ENCODE data around the gene EXOSC9. TPM values are rescaled to one million over a fixed set of nuclear protein-coding genes. Genes with fewer than 3 reads are reported as not detected.

EXOSC9 gene
- total and polyA plus RNA-seq, 4 donors, result 9.1 to 17.7 (median 16.8) TPM

DNA sequence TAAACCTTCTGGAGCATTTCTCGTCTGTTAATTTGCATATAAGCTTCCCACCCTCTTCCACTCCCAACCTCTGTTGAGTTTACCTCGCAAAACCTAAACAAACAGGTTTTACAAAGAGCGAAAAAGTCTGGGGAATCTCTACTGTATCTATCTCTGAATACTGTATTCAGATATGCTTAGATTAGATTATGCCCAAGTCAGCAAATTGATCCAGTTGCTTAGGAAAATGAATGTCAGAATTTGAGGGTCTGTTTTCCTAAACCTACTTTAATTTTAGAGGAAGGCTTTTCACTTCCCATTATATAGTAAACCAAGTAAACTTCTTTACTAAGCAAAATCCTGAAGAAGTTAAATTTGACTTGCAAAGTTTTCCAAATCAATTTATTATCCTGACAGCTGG lies 15.9 kb downstream of the EXOSC9 start:
- WGBS, 2 donors, result 87 to 92% methylated on average over 3 of the region's 3 CpGs
- Histone ChIP-seq H3K9me3 (ENCODE audit: control insufficient read depth, low read length) (no peaks in the 10 kb centered on the region), H3K4me3 (ENCODE audit: low read length in 2 of 2) (no peak overlapping the region), H3K27me3 (ENCODE audit: control insufficient read depth in 1 of 2, insufficient read depth in 2 of 2, low read length in 1 of 2) (no peaks in the 10 kb centered on the region), H3K27ac (ENCODE audit: low read depth in 1 of 2, low read length in 2 of 2) (no peak overlapping the region), H3K4me1 (ENCODE audit: control insufficient read depth in 1 of 2, insufficient read depth in 2 of 2, low read length in 2 of 2) (no peaks in the 10 kb centered on the region), H3K36me3 (ENCODE audit: control insufficient read depth in 1 of 2, insufficient read depth in 2 of 2, low read length in 1 of 2) (peaks cover 4% of the 10 kb centered on the region in 2 donors)
- DNase-seq (no peak), ATAC-seq (ENCODE audit: low FRiP score) (no peak)
- intact Hi-C loops (cut with DNase I), result no loop called here

DNA sequence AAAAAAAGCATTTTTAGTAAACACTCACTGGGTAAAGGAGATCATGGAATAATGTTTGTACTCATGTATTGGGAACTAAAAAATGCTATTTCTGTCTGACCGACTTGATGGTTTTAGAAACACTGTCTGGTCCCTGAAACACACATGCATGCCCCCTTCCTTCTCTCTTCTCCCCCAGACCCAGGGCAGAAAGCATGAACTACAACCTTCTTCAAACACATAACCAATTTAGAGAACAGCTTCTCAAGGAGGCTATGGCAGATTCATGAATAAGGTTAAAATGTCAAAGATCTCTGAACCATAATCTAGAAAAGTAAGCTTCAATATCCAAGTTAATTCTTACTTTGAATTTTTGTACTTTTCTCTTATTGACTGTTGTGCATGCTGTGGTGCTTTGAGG lies 16.6 kb downstream of the EXOSC9 start:
- H3K36me3 ChIP-seq (ENCODE audit: control insufficient read depth in 1 of 2, insufficient read depth in 2 of 2, low read length in 1 of 2), result peaks cover 0 to 4% of the 10 kb centered on the region in 2 donors
- no peak overlapping the region for H3K27ac ChIP-seq (ENCODE audit: low read depth in 1 of 2, low read length in 2 of 2)
- WGBS, 2 donors, result 70 to 81% methylated on average over 1 of the region's 1 CpG
- intact Hi-C loops (cut with DNase I), result no loop called here
- ATAC-seq (ENCODE audit: low FRiP score) (no peak), DNase-seq (no peak)
- no peaks in the 10 kb centered on the region for H3K4me1 ChIP-seq (ENCODE audit: control insufficient read depth in 1 of 2, insufficient read depth in 2 of 2, low read length in 2 of 2)
- H3K4me3 ChIP-seq (ENCODE audit: low read length in 2 of 2), result no peak overlapping the region
- no peaks in the 10 kb centered on the region for H3K27me3 ChIP-seq (ENCODE audit: control insufficient read depth in 1 of 2, insufficient read depth in 2 of 2, low read length in 1 of 2)
- H3K9me3 ChIP-seq (ENCODE audit: control insufficient read depth, low read length), result no peaks in the 10 kb centered on the region

DNA sequence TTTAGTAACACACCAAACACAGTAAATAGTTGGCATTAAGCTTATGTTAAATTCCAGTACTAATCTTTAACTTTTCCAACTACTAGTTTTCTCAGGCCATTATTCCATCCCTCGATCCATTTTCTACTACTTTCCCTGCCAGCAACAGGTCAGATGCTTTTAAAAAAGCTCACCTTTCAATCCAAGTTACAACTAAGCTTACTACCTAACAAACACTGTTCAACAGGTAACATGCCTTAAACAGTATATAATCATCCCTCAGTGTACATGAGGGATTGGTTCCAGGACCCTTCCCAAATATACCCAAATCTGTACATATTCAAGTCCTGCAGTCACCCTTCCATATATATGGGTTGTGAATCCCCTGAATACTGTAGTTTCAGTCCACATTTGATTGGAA lies 17.1 kb downstream of the EXOSC9 start:
- no peak for ATAC-seq (ENCODE audit: low FRiP score)
- intact Hi-C loops (cut with DNase I), result no loop called here
- 39 to 53% methylated on average over 1 of the region's 1 CpG for WGBS, 2 donors
- no peaks in the 10 kb centered on the region for H3K9me3 ChIP-seq (ENCODE audit: control insufficient read depth, low read length)
- no peaks in the 10 kb centered on the region for H3K4me1 ChIP-seq (ENCODE audit: control insufficient read depth in 1 of 2, insufficient read depth in 2 of 2, low read length in 2 of 2)
- peaks cover 0 to 4% of the 10 kb centered on the region in 2 donors for H3K36me3 ChIP-seq (ENCODE audit: control insufficient read depth in 1 of 2, insufficient read depth in 2 of 2, low read length in 1 of 2)
- H3K4me3 ChIP-seq (ENCODE audit: low read length in 2 of 2), result no peak overlapping the region
- DNase-seq, result no peak
- H3K27me3 ChIP-seq (ENCODE audit: control insufficient read depth in 1 of 2, insufficient read depth in 2 of 2, low read length in 1 of 2), result no peaks in the 10 kb centered on the region
- no peak overlapping the region for H3K27ac ChIP-seq (ENCODE audit: low read depth in 1 of 2, low read length in 2 of 2)

DNA sequence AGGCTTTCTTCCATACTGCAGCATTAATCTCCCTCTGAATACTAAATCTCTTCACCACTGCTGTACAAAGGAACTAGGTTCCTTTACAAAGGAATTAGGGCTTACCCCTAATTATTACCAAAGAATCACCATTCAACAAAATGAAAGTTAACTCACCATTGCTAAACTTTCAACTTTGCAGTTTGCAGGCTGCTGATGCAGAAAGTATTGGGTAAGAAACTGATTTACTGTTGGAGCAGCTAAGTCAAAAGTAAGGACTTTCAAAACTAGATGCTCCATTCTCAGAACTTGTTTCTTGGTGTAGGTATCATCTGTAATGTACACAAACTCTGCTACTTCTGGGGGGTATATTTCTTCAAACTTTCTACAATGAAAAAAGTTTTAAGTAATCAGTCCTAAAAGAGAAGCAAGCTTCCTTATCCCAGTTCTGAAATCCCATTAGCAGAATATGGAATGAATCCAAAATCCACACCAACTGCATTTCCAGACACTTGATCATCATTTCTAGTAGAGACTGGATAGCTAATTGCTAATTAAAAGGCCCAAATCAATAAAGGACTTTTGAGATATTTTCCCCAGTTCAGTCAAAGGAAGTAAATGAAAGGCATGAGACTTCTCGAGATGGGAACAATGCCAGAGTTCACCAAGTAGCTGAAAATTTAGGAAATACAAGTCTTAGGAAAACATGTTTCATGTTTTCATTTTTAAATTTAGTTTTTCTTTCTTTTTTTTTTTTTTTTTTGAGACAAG lies 18.3 kb downstream of the EXOSC9 start:
- H3K27ac ChIP-seq (ENCODE audit: low read depth in 1 of 2, low read length in 2 of 2), result peak overlapping the region in 1 of 2 donors; percentile 43
- no peaks in the 10 kb centered on the region for H3K9me3 ChIP-seq (ENCODE audit: control insufficient read depth, low read length)
- peaks cover 0 to 4% of the 10 kb centered on the region in 2 donors for H3K36me3 ChIP-seq (ENCODE audit: control insufficient read depth in 1 of 2, insufficient read depth in 2 of 2, low read length in 1 of 2)
- intact Hi-C loops (cut with DNase I), result no loop called here
- DNase-seq (no peak), ATAC-seq (ENCODE audit: low FRiP score) (no peak)
- 10 to 20% methylated on average over 1 of the region's 1 CpG for WGBS, 2 donors
- no peaks in the 10 kb centered on the region for H3K27me3 ChIP-seq (ENCODE audit: control insufficient read depth in 1 of 2, insufficient read depth in 2 of 2, low read length in 1 of 2)
- no peaks in the 10 kb centered on the region for H3K4me1 ChIP-seq (ENCODE audit: control insufficient read depth in 1 of 2, insufficient read depth in 2 of 2, low read length in 2 of 2)
- H3K4me3 ChIP-seq (ENCODE audit: low read length in 2 of 2), result no peak overlapping the region

DNA sequence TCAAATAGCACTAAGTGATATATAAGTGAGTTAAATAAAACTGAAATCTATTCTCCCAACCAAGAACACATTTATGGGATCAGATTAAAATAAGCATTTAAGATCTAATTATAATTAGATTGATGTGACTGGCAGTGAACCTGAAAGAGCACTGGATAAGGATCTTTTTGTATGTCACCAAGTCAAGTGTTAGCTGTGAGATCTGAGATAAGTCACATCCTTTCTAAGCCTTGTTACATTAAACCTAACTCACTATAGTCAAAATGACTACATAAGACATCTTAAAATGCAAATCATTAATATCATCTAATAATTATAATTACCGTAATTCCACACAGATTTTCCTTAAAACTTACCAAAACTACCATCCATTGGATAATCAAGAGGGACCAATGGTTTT lies 20.9 kb downstream of the EXOSC9 start:
- H3K27me3 ChIP-seq (ENCODE audit: control insufficient read depth in 1 of 2, insufficient read depth in 2 of 2, low read length in 1 of 2), result no peaks in the 10 kb centered on the region
- ATAC-seq (ENCODE audit: low FRiP score), result no peak
- no peaks in the 10 kb centered on the region for H3K4me1 ChIP-seq (ENCODE audit: control insufficient read depth in 1 of 2, insufficient read depth in 2 of 2, low read length in 2 of 2)
- intact Hi-C loops (cut with DNase I), result loop anchor here in 1 of 2 donors (5.0 kb wide), 1 partner anchor 45 kb away; no protein-coding TSS in a partner anchor
- no peak overlapping the region for H3K27ac ChIP-seq (ENCODE audit: low read depth in 1 of 2, low read length in 2 of 2)
- 68 to 82% methylated on average over 1 of the region's 1 CpG for WGBS, 2 donors
- DNase-seq, result no peak
- H3K36me3 ChIP-seq (ENCODE audit: control insufficient read depth in 1 of 2, insufficient read depth in 2 of 2, low read length in 1 of 2), result peaks cover 0 to 2% of the 10 kb centered on the region in 2 donors
- no peaks in the 10 kb centered on the region for H3K9me3 ChIP-seq (ENCODE audit: control insufficient read depth, low read length)
- H3K4me3 ChIP-seq (ENCODE audit: low read length in 2 of 2), result no peak overlapping the region

DNA sequence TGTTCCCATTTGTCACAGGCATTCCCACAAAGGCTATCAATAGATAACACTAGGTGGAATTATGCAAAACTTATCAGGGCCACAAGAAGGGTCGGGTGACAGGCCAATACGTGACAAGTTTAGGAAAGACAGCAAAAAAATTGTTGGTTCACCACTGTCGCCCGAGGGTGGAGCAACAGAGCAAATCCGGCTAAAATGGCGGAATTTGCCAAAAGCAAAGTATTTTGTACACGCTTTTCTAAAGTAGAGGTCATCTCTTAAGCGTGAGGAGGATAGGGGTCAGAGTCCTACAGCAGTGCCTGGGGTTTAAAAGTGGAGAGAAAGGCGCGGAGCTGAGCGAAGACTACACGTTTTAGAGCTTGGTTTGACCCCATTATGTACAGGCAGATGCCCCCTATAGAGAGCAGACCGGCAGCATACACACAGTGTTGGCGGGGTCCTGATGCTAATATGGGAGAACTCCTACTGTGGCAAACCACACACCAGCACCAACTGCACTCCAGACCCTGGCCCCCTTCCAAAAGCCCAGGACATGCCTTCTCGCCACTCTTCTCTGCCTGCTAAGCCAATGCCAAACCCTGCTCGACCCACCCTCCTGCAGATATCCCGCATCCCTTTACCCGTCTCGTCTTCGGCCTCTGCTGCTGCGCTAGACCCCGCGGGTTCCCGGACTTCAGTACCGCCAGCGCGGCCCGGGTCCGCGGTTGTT lies 21.8 kb downstream of the EXOSC9 start:
- Histone ChIP-seq H3K27me3 (ENCODE audit: control insufficient read depth in 1 of 2, insufficient read depth in 2 of 2, low read length in 1 of 2) (no peaks in the 10 kb centered on the region), H3K27ac (ENCODE audit: low read depth in 1 of 2, low read length in 2 of 2) (no peak overlapping the region), H3K4me3 (ENCODE audit: low read length in 2 of 2) (peak overlapping the region; percentile 12 to 32), H3K36me3 (ENCODE audit: control insufficient read depth in 1 of 2, insufficient read depth in 2 of 2, low read length in 1 of 2) (no peaks in the 10 kb centered on the region), H3K4me1 (ENCODE audit: control insufficient read depth in 1 of 2, insufficient read depth in 2 of 2, low read length in 2 of 2) (no peaks in the 10 kb centered on the region), H3K9me3 (ENCODE audit: control insufficient read depth, low read length) (no peaks in the 10 kb centered on the region)
- 0 to 1% methylated on average over 30 of the region's 30 CpGs for WGBS, 2 donors
- no peak for DNase-seq
- ATAC-seq (ENCODE audit: low FRiP score), result peak; percentile 27
- intact Hi-C loops (cut with DNase I), result loop anchor here in 1 of 2 donors (5.0 kb wide), 1 partner anchor 44 kb away; no protein-coding TSS in a partner anchor

DNA sequence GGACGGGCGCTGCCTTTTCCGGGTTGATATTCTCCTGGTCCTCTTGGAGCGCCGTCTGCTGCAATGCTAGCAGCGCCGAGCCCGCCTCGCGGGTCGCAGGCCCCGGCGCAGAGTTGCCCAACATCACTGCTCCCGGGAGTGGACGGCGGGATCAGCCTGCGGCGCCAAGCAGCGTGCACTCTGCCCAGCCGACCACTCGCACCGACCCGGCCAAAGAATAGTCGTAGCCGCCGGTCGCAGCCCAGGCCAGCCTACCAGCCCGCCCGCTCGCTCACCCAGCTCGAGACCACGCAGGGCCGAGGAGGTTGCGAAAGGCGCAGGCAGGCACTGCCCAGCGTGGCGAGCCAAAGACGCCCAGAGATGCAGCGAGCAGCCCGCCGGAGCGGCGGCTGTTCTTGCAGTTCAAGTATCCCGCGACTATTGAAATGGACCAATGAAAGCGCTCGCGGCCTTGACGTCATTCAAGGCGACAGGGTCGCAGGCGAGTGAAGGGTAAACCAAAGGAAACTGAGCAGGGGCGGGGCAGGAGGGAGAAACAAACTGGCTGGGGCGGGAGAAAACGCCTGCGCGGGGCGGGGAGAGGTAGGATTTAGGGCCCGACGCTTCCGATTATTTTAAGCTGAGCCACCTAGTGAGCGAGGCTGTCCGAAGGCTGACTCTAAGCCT lies 22.5 kb downstream of the EXOSC9 start, which contains the start of gene CCNA2:
Gene CCNA2 (minus strand): TSS at position 379 of the 666 bp plus-strand sequence. CDS start 255 bp downstream, at position 124.
- no peaks in the 10 kb centered on the region for H3K4me1 ChIP-seq (ENCODE audit: control insufficient read depth in 1 of 2, insufficient read depth in 2 of 2, low read length in 2 of 2)
- H3K4me3 ChIP-seq (ENCODE audit: low read length in 2 of 2), result peak within 1 kb of the TSS; percentile 47 to 61
- no peaks in the 10 kb centered on the region for H3K36me3 ChIP-seq (ENCODE audit: control insufficient read depth in 1 of 2, insufficient read depth in 2 of 2, low read length in 1 of 2)
- H3K27me3 ChIP-seq (ENCODE audit: control insufficient read depth in 1 of 2, insufficient read depth in 2 of 2, low read length in 1 of 2), result no peaks in the 10 kb centered on the region
- DNase-seq, result peak; percentile 98 to 99
- H3K9me3 ChIP-seq (ENCODE audit: control insufficient read depth, low read length), result no peaks in the 10 kb centered on the region
- 0% methylated on average over 62 to 63 of the region's 63 CpGs for WGBS, 2 donors
- peak; percentile 100 for ATAC-seq (ENCODE audit: low FRiP score)
- no peak within 1 kb of the TSS for H3K27ac ChIP-seq (ENCODE audit: low read depth in 1 of 2, low read length in 2 of 2)
- intact Hi-C loops (cut with DNase I), result loop anchor here (1.0 to 5.0 kb wide), 2 partner anchors 44 to 47 kb away; partner anchors contain the start of gene BBS7 (in 1 of the 2)

DNA sequence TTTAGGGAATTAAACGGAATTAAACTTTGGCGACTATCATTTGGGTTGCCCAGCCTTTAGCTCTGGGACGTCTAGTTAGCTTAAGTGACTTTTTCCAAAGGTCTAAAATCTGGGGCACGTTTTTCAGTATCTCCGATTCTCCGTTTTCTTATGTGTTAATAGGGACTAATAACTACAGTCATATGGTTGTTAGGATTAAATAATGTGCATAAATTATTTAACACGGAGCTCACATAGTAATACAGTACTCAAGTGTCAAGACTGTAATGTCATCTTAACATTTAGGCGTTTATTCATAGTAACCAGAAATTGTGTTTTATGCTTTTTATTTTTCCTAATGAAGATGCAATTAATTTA lies 23.0 kb downstream of the EXOSC9 start:
- Histone ChIP-seq H3K9me3 (ENCODE audit: control insufficient read depth, low read length) (no peaks in the 10 kb centered on the region), H3K4me3 (ENCODE audit: low read length in 2 of 2) (peak overlapping the region; percentile 47 to 61), H3K27ac (ENCODE audit: low read depth in 1 of 2, low read length in 2 of 2) (no peak overlapping the region), H3K27me3 (ENCODE audit: control insufficient read depth in 1 of 2, insufficient read depth in 2 of 2, low read length in 1 of 2) (no peaks in the 10 kb centered on the region), H3K4me1 (ENCODE audit: control insufficient read depth in 1 of 2, insufficient read depth in 2 of 2, low read length in 2 of 2) (no peaks in the 10 kb centered on the region), H3K36me3 (ENCODE audit: control insufficient read depth in 1 of 2, insufficient read depth in 2 of 2, low read length in 1 of 2) (no peaks in the 10 kb centered on the region)
- intact Hi-C loops (cut with DNase I), result loop anchor here (1.0 to 5.0 kb wide), 2 partner anchors 43 to 46 kb away; partner anchors contain the start of gene BBS7 (in 1 of the 2)
- ATAC-seq (ENCODE audit: low FRiP score) (no peak), DNase-seq (no peak)
- WGBS, 2 donors, result 2 to 3% methylated on average over 8 of the region's 8 CpGs

All from aorta (tissue), 5 donors.